Endometrium (tissue), 2 donors: ENCODE results near the gene ARL2.
"Not testable (repeated sequence)": the region's sequence is repeated elsewhere in the genome, so short reads cannot be mapped to it uniquely, and the experiment has no call there.

Experiments
- FAIRE-seq: peaks from 2 replicates; lab custom pipeline; 2012; peaks lifted over from hg19 to GRCh38; lab: Jason Lieb, UNC
- donor health status: control.
- donor health status: control.

ARL2 gene

DNA sequence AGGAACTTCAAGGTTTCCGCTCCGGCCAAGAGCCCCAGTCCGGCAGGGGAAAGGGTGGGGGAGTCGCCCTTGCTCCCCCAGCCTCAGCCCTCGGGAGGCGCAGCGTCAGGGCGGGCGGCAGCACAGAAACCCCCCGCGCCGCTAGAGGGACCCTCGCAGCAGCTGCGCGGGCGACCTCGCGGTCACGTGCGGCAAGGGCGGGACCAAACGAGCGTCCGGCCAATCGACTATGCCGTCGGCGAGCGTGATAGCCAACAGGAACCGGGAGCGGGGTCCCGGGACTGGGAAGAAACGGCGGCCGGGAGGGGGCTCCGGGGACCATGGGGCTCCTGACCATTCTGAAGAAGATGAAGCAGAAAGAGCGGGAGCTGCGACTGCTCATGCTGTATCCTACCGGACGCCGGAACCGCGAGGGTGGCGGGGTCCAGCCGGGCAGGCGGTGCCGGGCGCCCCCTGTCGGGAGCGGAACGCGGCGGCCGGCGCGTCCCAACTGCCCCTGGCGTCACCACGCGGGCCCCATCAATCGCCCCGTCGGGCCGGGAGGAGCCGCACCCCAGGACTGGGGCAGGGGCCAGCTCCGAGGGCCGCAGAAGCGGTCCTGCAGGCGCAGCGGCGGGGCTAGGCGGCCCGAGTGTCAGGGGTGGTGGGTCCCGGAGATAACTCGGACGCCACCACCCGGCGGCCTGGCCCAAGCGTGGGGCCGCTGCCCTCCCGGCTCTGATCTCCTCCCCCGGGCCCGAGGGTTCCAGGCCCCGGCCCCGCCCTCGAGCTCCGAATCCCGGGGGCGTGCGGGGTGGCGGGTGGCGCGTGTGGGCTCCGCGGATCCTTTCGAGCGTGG lies at the start of gene ARL2:
Gene ARL2, plus strand, starts transcription at position 273 of the 838 bp plus-strand sequence. Its CDS starts 48 bp downstream, at position 321.
- no peak for FAIRE-seq

DNA sequence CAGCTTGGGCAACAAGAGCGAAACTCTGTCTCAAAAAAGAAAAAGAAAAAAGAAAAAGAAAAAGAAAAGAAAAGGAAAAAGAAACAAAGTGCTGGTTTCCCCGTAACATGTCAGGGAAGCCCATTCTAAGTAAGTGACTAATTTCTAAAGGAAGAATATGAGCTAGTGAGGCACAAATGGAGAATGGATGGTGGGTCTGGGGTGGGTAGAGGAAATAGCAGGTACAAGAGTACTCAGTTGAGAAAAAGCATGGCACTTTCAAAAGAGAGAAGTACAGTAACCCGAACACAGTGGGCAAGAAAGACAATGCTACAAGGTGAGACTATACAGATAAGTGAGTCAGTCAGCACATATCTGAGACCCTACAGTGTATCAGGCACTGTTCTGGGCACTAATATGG lies 46.6 kb upstream of the ARL2 start:
- no peak for FAIRE-seq

DNA sequence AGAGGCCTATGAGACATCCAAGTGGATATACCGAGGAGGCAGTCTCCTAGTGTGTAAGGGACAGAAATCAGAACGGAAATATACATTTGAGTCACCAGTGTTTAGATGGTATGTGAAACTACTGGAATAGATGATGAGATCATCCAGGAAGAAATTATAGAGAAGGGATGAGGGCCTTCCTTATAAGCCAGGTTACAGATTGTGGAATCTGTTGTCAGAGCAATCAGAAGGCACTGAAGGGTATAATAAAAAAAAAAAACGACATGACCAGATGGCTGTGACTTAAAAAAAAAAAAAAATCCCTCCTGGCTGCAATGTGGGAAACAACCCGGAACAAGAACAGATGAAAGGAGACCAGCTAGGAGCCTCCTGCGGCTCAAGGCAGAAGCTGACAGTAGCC lies 44.8 kb upstream of the ARL2 start:
- FAIRE-seq, result no peak

DNA sequence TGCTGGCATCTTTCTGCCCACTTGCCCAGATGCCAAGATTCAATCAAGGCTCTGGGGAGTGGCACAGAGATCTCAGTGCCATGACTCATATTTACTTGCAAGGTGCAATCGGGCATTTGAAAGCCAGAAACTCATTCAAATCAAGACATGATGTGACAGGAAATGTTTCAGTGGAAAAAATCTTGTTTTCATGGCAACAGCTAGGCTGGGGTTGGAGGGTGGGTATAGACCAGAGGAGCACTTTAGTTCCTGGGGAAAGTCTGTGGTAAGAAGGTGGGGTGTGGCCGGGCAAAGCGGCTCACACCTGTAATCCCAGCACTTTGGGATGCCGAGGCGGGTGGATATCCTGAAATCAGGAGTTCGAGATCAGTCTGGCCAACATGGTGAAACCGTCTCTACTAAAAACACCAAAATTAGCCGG lies 43.2 kb upstream of the ARL2 start:
- no peak for FAIRE-seq

DNA sequence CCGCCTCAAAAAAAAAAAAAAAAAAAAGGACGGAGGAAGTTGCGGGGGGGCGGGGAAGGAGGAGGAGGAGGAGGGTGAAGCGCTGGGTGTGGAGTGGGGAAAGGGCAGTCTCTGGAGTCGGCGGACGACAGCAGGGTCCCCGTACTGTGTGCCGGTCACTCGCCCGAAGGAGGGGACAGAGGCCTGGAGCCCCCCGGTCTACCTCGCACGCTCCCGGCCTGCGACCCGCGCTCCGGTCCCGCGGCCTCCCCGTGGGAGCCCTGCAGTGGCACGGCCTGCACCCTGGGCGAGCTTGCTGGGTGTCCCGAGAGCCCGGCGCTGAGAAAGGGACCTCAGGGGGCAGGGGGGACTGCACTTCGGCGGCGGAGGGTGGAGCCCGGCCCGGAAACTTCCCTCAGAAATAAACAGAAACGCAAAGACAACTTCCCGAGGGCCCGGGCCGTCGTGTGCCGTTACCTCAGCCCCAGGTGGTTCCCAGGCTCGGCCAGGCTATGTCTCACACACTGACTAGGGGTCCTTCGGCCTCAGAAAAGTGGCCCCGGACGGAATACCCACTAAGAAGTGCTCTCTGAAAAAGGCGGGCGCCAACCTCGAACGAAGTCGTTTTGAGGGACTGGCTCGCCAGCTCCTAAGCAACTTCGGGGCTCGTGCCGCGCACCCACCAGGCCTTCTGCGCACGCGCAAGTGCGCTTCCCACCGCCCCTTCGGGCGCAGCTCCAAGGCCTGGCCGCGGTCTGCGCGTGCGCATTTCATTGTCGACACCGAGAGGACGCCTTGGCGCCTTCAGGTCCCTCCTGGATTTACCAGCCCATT lies 42.3 kb upstream of the ARL2 start, which contains the start of gene MAJIN:
Gene MAJIN, minus strand, starts transcription at position 688 of the 813 bp plus-strand sequence. CDS start 12,703 bp downstream, outside the sequence.
- FAIRE-seq, result no peak

DNA sequence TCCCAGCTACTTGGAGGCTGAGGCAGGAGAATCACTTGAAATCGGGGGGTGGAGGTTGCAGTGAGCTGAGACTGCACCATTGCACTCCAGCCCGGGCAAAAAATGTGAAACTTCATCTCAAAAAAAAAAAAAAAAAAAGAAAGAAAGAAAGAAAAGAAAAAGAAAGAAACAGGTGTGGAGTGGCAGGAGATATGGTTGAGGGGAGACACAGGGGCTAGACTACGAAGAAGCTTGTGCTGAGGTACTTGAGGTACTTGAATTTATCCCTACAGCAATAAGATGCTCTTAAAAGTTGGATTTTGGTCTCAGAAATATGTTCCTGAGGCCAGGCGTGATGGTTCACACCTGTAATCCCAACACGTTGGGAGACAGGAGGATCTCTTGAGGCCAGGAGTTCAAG lies 39.8 kb upstream of the ARL2 start:
- no peak for FAIRE-seq

DNA sequence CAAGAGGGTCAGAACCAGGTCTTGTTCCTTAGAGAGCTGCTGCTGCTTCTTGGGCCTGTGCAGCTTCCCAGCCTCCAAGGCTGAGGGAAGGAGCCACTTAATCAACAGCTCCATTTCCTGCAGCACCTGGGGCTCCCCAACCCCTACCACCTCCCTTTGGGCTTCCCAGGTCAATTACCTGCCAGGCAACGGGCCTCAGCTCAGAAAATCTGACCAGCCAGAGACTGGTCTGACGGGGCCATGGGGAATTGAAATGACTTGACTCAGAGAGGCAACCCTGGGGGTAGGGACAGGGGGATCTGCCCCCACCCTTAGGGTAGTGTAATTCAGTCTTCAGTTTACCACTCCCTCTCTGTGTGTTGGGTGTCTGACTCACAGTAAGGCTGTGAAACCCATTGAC lies 37.3 kb upstream of the ARL2 start:
- no peak for FAIRE-seq

DNA sequence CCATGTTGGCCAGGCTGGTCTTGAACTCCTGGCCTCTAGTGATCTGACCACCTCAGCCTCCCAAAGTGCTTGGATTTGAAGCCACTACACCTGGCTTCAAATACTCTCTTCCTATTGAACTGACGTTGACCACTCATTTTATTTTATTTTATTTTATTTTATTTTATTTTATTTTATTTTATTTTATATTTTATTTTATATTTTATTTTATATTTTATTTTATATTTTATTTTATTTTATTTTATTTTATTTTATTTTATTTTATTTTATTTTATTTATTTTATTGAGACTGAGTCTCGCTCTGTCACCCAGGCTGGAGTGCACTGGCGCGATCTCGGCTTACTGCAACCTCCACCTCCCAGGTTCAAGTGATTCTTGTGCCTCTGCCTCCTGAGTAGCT lies 30.6 kb upstream of the ARL2 start:
- FAIRE-seq, result peak; percentile 37

DNA sequence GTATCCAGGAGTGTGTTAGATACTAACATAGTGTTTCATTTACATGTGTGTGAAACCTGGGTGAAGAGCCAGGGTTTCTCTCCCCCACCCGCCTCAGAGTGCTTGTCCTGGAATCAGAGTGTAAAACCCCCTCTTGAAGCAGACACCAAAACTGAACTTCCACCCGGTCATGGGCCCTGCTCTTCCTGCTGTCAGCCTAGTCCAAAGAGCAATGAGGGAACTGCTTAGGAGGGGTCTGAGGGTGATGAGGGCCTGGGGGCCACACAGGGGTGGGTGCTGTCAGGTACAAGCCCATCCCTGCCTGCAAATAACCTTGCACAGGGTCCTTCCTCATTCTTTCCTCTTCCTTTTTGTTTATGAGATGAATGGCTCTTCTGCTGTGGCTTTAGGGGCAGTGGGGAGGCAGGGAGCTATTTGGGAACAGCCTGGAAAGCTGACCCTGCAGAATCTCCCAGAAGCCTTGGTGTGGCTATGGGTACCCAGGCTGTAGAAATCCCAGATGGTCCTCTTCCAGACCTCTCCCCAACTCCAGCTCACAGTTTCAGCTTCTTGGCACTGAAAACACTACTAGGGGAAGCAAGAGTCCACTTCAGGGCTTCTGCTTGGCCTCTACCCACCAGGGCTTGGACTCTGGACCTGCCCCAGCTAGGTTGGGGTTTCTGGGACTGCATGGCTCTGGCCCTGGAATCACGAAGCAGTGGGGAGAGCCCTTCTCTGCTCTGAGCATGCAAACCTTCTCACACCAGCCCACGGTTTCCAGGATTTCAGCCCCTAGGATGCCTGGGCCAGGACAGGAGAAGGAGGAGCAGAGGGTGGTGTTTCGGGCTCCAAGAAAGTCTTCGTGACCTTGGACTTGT lies 25.7 kb upstream of the ARL2 start:
- no peak for FAIRE-seq

DNA sequence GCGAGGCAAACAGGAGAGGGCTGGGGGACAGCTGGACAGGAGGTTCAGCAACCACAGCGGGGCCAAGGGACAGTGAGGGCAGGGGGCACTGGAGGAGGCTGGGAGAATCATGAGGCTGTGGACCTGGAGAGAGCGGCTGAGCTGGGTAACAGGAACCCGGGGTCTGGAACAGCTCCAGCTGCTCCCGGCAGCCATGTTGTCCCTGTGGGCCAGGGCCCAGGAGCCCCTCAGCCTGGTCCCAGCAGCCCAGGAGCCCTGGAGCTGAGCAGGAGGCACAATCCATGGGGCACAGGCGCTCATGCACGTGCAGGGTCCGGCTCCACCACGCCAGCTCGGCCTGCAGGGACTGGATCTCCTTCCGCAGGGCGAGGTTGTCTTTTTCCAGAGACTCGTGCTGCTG lies 24.5 kb upstream of the ARL2 start:
- FAIRE-seq, result no peak

DNA sequence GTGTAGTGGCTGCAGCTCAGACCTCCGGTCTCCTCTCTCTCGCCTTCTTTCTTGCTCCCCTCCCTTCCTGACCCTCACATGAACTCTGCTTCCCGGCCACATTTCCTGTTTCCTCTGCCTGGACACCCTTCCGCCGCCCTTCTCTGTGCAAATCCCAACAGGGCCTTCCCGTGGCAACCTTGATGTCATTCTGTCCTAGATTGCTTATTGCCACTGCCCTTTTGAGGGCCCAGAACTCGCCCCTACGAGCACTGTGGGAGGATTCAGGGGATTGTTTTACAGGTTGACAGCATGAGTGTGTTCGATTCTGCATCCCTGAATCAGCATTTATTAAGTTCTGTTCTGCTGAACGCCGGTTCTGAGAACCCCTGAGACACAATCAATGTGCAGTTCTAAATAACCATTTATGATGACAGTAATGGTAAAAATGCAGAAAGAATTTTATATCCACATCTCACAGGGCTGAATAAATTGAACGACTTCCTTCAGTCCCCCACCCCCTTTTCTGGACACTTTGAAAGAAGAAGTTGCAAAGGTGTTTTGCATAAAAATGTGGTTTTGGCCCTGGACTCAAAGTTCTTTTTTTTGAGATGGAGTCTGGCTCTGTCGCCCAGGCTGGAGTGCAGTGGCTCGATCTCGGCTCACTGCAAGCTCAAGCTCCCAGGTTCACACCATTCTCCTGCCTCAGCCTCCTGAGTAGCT lies 23.6 kb upstream of the ARL2 start:
- FAIRE-seq, result no peak

DNA sequence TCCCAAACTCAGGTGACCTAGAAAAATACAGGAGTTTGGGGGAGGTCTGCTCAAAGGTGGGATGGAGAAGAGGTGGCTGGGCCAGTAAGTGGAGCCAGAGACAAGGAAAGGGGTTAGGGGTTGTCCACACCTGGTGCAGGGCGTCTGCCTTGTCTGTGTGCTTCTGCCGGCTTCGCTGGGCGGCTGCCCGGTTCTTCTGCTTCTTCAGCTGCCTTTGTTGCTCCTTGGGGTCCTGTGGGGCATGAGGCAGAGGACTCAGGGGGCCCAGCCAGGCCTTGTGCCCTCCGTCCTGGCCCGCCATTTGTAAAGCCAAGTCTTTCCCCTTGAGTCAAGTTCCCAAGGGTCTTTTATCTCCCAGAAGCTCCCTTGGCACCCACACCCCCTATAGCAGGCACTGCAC lies 19.6 kb upstream of the ARL2 start:
- FAIRE-seq, result no peak

DNA sequence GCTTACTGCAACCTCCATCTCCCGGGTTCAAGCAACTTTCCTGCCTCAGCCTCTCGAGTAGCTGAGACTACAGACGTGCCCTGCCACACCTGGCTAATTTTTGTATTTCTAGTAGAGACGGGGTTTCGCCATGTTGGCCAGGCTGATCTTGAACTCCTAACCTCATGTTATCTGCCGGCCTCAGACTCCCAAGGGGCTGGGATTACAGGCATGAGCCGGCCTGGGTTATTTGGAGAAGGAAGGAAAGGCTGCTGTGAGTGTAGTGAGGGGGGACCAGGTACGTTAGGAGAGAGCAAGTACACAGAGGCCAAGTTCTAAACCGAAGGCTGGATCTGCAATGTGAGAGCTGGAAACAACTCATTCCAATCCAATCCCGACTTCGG lies 17.6 kb upstream of the ARL2 start:
- FAIRE-seq, result no peak

DNA sequence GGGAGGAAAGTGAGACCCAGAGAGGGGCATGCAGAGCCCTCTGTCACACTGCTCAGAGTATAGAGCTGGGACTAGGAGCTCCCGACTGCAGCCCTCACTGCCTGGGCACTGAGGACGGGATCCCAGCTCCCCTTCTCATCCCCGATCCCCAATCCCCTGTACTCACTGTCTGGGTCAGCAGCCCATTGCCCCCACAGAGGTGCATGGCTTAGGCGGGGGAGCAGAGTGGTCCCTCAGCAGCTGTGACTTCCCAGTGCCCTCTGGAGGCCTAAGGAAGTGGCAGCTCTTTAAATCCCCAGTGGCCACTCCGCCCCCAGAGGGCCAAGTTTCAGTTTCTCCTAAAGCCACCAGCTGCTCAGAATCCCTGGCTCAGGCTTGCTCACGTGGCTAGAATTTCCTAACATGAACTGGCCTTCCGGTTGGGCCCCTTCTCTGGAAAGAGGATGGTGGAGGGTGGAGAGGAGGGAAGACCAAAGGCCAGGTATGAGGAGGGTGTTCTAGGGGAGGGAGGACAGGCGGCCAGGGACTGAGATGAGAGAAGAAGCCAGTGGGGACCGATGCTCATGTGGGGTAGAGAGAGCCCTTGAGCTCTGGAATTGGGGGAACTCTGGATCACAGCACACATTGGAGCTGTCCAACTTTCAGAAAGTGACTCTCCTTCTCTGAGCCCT lies 17.1 kb upstream of the ARL2 start, which contains the start of gene BATF2:
Gene BATF2, minus strand, starts transcription at position 262 of the 671 bp plus-strand sequence. Its CDS starts 57 bp downstream, at position 205.
- no peak for FAIRE-seq

DNA sequence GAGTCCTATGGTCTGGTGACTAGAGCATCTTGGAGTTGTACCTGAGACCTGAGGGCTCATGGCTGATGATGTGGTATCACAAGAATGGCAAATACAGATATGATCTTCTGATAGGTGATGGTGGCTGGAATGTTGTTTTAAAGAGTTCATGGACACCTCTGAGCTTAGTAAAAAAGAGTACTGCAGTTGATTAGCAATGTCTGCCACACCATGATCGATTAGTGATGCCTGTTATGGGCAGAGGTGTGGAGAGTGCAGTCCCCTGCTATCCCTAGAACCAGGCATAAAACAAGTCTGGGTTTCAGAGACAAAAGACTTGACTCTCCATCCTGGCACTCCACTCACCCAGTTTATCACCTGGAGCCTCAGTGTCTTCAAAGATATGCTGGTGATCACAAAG lies 15.8 kb upstream of the ARL2 start:
- FAIRE-seq, result no peak

DNA sequence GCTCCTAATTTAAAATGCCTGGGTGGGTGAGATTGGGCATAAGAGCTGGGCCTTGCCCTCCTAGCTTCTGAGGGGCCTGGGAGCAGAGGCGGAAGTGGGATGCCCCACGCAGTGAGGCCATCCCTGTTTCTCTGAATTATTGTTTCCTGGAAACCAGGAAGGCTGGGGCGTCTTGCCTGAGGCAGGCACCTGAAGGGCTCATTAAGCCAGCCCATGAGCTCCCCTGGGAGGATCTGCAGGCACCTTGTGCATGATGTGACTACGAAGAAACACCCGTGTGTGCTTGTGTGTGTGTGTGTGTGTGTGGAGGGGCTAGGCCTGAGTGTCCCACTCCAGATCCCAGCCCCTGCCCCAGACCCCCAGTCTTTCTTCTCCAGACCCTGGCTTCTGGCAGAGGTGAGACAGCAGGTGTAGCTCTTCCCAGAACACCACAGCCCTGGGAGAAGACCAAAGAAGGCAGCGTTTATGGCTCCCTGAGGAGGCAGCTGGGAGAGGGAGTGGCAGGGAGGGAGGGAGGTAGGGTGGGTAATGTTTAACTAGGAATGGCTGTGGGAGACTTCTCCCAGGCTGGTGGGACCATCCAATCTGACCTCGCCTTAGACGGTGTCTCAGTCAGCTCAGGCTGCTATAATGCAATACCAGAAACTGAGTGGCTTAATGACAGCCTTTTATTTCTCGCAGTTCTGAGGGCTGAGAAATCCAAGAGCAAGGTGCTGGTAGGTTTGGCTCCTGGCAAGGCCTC lies 15.1 kb upstream of the ARL2 start:
- FAIRE-seq, result no peak

DNA sequence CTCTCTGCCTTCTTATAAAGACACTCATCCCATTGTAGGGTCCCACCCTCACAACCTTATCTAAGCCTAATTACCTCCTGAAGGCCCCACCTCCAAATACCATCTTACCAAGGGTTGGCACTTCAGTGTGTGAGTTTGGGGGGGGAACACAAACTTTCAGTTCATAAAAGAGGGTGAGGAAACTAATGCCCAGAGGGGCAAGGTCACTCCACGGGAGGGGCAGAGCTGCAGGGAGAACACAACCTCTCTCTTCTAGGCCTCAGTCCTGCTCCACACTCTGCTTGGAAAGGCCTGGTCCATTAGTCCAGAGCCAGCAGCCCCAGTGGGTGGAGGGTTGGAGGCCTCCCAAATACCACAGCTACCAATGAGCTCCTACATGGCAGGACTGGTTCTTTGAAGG lies 14.5 kb upstream of the ARL2 start:
- FAIRE-seq, result no peak

DNA sequence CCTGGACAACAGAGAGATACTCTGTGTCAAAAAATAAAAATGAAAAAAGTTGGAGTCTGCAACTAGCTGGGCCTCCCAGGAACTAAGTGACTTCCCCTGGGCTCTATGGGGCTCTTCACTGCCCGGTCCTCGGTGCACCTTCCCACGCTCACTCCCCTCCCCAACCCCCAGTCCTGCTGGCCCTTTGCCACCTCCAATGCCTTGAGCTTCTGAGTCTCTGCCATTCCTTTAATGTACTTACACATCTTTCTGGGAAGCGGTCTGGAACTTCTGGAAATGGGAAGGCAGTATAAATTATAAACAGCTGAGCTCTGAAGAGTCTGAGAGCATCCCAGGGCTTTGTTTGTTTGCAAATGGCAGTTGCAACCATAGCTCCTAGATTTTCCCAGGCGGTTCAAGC lies 11.3 kb upstream of the ARL2 start:
- FAIRE-seq, result no peak

DNA sequence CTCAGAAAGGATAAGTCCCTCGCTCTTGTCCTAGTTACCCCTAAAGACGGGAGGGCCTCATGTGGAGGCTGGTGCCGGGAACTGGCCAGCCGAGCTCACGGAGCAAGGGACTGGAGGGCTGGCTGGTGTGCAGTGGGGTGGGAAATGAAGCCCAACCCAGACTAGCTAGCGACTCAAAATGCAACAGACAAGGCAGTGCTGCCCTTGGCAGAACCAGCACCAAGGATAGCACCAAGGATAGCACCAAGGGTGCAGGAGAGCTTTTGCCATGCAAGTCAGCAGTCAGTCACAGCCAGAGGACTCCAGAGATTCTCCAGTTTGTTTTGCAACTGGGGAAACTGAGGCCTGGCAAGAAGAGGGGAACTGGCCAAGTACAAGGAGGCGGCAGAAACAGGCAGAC lies 10.7 kb upstream of the ARL2 start:
- no peak for FAIRE-seq

DNA sequence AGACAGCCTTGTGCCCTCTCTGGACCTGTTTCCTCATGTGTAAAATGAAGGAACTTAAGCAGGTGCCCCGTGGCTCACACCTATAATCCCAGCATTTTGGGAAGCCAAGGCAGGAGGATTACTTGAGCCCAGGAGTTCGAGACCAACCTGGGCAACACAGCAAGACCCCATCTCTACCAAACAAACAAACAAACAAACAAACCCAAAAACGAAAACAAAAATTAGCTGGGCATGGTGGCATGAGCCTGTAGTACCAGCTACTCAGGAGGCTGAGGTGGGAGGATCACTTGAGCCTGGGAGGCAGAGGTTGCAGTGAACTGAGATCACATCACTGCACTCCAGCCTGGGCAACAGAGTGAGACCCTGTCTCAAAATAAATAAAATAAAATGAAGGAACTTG lies 10.0 kb upstream of the ARL2 start:
- not testable (repeated sequence) for FAIRE-seq
